Activated CD4-positive, alpha-beta T cell treated with anti-CD3 and anti-CD28 coated beads for 24 hours (primary cell): Measurements from ENCODE around the gene FAM168A.

Experiments
- DNase-seq, 2 donors: peaks; one replicate each; pipeline ENCODE4 v3.0.0-alpha.2; 2020; ENCODE audit warnings: low read depth in 2 of 2

Gene FAM168A

GRCh38 chr11:73402834-73403185 is 195.1 kb downstream of the FAM168A start:
- no peak for DNase-seq

GRCh38 chr11:73401924-73402833 is 195.7 kb downstream of the FAM168A start:
- DNase-seq: no peak

- DNase-seq: no peak
Observed at GRCh38 chr11:73401217-73401923, 196.5 kb downstream of the FAM168A start.

GRCh38 chr11:73400293-73400692 is 197.6 kb downstream of the FAM168A start:
- no peak for DNase-seq

- no peak for DNase-seq
Observed at GRCh38 chr11:73399636-73400035, 198.3 kb downstream of the FAM168A start.

GRCh38 chr11:73399159-73399590 is 198.7 kb downstream of the FAM168A start:
- DNase-seq: no peak

GRCh38 chr11:73398721-73399120 is 199.2 kb downstream of the FAM168A start:
- DNase-seq: no peak

- no peak for DNase-seq
Observed at GRCh38 chr11:73398132-73398526, 199.8 kb downstream of the FAM168A start.

GRCh38 chr11:73397468-73398131 is 200.3 kb downstream of the FAM168A start:
- DNase-seq: no peak

GRCh38 chr11:73396985-73397384 is 200.9 kb downstream of the FAM168A start:
- no peak for DNase-seq

GRCh38 chr11:73396251-73396930 is 201.5 kb downstream of the FAM168A start:
- no peak for DNase-seq

GRCh38 chr11:73395297-73396208 is 202.4 kb downstream of the FAM168A start:
- DNase-seq: no peak

GRCh38 chr11:73394416-73395296 is 203.3 kb downstream of the FAM168A start:
- DNase-seq: no peak

- DNase-seq: peak; percentile 27 to 41
Observed at GRCh38 chr11:73393479-73394415, 204.2 kb downstream of the FAM168A start.

GRCh38 chr11:73393011-73393380 is 204.9 kb downstream of the FAM168A start:
- DNase-seq: no peak

- DNase-seq: no peak
Observed at GRCh38 chr11:73392108-73393010, 205.6 kb downstream of the FAM168A start.

- no peak for DNase-seq
Observed at GRCh38 chr11:73391665-73392064, 206.2 kb downstream of the FAM168A start.
